Caco-2 (cell line): Measurements from ENCODE around the gene BCL2L13. TPM values are rescaled to one million over a fixed set of nuclear protein-coding genes. Genes with fewer than 3 reads are reported as not detected.

Experiments used
- BruUV-seq: library from RNA; stranded (reverse); fragments of 400-500 nt; replicated peaks from 2 replicates; lab custom pipeline; 2021; lab: Mats Ljungman, UMichigan
- CTCF ChIA-PET: fragments of 300-600 bp; sonication (Branson Sonifier 250); formaldehyde crosslinking; loops from one replicate; lab custom pipeline; 2022; ENCODE audit warnings: antibody characterized with exemption; lab: Charles Lee
- POLR2A ChIA-PET: fragments of 300-600 bp; sonication (Branson Sonifier 250); formaldehyde crosslinking; loops from one replicate; lab custom pipeline; 2022; ENCODE audit warnings: antibody characterized with exemption; lab: Charles Lee
- DNase-seq, 2 experiments: peaks; one replicate each; pipeline versions ENCODE4 v3.0.0 to v3.0.0-alpha.2; 2020 to 2022
- H3K27me3 ChIP-seq: replicated peaks from 2 replicates; pipeline ENCODE4 v1.6.0; 2011; ENCODE audit warnings: low read length; ENCODE audit not compliant: control insufficient read depth, insufficient read depth
- H3K36me3 ChIP-seq: 2 replicates; pipeline ENCODE4 v1.5.1; 2011; ENCODE audit warnings: low read length; ENCODE audit not compliant: control insufficient read depth, insufficient read depth
- H3K4me1 ChIP-seq: fragments of 250-450 bp; sonication (Bioruptor Pico); 2 replicates; pipeline ENCODE4 v1.5.1; 2020; ENCODE audit warnings: mild to moderate bottlenecking
- H3K4me3 ChIP-seq: 2 replicates; pipeline ENCODE4 v1.5.1; 2011; ENCODE audit warnings: low read depth, mild to moderate bottlenecking, control low read depth, low read length
- H3K9me3 ChIP-seq: fragments of 250-450 bp; sonication (Bioruptor Pico); 2 replicates; pipeline ENCODE4 v1.5.1; 2020; ENCODE audit warnings: mild to moderate bottlenecking, moderate library complexity
- H3K27ac Mint-ChIP-seq: one replicate; pipeline ENCODE4 v1.8.0; 2022; ENCODE audit warnings: mixed read lengths; ENCODE audit not compliant: unreplicated experiment
- H3K27me3 Mint-ChIP-seq: one replicate; pipeline ENCODE4 v1.8.0; 2022; ENCODE audit warnings: mixed read lengths; ENCODE audit not compliant: insufficient read depth, unreplicated experiment
- H3K36me3 Mint-ChIP-seq: one replicate; pipeline ENCODE4 v1.8.0; 2022; ENCODE audit warnings: mild to moderate bottlenecking, mixed read lengths; ENCODE audit not compliant: insufficient read depth, unreplicated experiment
- H3K4me1 Mint-ChIP-seq: one replicate; pipeline ENCODE4 v1.8.0; 2022; ENCODE audit warnings: low read depth, mixed read lengths; ENCODE audit not compliant: unreplicated experiment
- H3K4me3 Mint-ChIP-seq: one replicate; pipeline ENCODE4 v1.8.0; 2022; ENCODE audit warnings: mild to moderate bottlenecking, moderate library complexity, mixed read lengths; ENCODE audit not compliant: unreplicated experiment
- H3K9me3 Mint-ChIP-seq: one replicate; pipeline ENCODE4 v1.8.0; 2022; ENCODE audit warnings: mixed read lengths; ENCODE audit not compliant: unreplicated experiment
- intact Hi-C: fragments of 100-400 bp; cut with micrococcal nuclease; formaldehyde crosslinking; loops from one replicate; pipeline ENCODE4 v1.10.0; 2022; ENCODE audit not compliant: unreplicated experiment
- microRNA-seq: library from miRNA; unstranded; fragments of <30 nt; microRNA quantifications from one replicate; pipeline ENCODE4 v1.2.0, GENCODE V29; 2022
- total RNA-seq: library from RNA; stranded (reverse); gene quantifications from 2 replicates; pipeline ENCODE4 v1.2.3, GENCODE V29; 2022
- TF ChIP-seq, protein P1 (sequence below), 2 experiments: fragments of 200-600 bp in 1 of 2; IDR thresholded peaks; 1 replicate in 1 of 2; 2 replicates in 1 of 2; pipeline versions ENCODE4 v1.5.1 to v1.8.0; 2011 to 2022; ENCODE audit warnings: antibody characterized with exemption in 1 of 2, control low read depth in 1 of 2, inconsistent platforms in 1 of 2, low read depth in 1 of 2, low read length in 1 of 2, mild to moderate bottlenecking in 1 of 2, moderate library complexity in 1 of 2; ENCODE audit not compliant: insufficient read depth in 1 of 2, severe bottlenecking in 1 of 2, unreplicated experiment in 1 of 2

Gene BCL2L13
- total RNA-seq, 1 experiment from 2014 or later = 34.3 TPM

DNA sequence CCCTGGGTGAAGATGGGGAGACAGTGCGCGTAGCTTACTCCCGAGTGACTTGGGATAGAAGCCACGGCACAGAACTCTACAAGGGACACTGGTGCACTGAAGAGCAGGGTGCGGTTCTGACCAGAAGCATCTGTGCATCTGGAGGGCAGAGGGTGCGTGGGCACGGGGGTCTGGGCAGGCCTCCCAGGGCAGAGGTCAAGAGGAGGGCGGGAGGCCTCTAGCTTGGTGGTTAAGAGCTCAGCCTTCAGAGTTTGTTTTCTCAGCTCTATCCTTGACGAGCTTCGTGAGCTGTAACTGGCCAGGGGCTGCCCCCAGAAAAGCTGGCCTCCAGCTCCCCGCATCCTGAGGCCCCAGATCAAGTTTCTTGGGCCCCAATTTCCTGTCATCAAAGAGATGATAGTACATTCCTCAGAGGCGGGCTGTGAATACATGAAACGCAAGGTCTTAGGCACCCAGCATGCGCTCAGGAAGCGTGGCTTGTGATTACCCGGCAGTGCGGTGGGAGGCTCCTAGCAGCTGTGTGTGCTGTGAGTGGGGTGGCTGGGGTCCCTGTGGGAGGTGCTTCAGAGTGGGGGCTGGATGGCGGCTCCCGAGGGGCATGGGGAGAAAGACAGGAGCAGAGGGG, 141.7 kb downstream of the BCL2L13 start:
- Mint-ChIP-seq H3K36me3 (peaks cover 4% of the 10 kb centered on the region), H3K27me3 (no peaks in the 10 kb centered on the region), H3K27ac (no peak overlapping the region), H3K9me3 (no peaks in the 10 kb centered on the region), H3K4me1 (no peaks in the 10 kb centered on the region), H3K4me3 (no peak overlapping the region)
- DNase-seq = no peak
- Histone ChIP-seq H3K4me1 (no peaks in the 10 kb centered on the region), H3K4me3 (no peak overlapping the region), H3K9me3 (no peaks in the 10 kb centered on the region), H3K27me3 (no peaks in the 10 kb centered on the region), H3K36me3 (no peaks in the 10 kb centered on the region)
- ChIA-PET CTCF (interaction anchor here (1.0 kb wide), 1 partner anchor 38 kb away, joined by 3 read pairs; no protein-coding TSS in a partner anchor), POLR2A (no interaction called here)
- no TSS peak for BruUV-seq
- intact Hi-C loops = no loop called here
- TF ChIP-seq, protein P1, sequence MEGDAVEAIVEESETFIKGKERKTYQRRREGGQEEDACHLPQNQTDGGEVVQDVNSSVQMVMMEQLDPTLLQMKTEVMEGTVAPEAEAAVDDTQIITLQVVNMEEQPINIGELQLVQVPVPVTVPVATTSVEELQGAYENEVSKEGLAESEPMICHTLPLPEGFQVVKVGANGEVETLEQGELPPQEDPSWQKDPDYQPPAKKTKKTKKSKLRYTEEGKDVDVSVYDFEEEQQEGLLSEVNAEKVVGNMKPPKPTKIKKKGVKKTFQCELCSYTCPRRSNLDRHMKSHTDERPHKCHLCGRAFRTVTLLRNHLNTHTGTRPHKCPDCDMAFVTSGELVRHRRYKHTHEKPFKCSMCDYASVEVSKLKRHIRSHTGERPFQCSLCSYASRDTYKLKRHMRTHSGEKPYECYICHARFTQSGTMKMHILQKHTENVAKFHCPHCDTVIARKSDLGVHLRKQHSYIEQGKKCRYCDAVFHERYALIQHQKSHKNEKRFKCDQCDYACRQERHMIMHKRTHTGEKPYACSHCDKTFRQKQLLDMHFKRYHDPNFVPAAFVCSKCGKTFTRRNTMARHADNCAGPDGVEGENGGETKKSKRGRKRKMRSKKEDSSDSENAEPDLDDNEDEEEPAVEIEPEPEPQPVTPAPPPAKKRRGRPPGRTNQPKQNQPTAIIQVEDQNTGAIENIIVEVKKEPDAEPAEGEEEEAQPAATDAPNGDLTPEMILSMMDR (IDR thresholded peaks at IDR 0.05; ENCODE audit: insufficient read depth in 1 of 2, low read depth in 1 of 2, low read length in 1 of 2, severe bottlenecking in 1 of 2, unreplicated experiment in 1 of 2) = no peak

Small RNA genes lying within 50 kb of the gene (microRNA-seq; reads per million reads assigned to microRNA genes)
- gene MIR3198-1 = not detected

Other genes starting within 250 kb of the BCL2L13 start
- gene SLC25A18, start 75.3 kb upstream of the BCL2L13 start, total RNA-seq = 0.14 TPM in 1 of 2 replicates, not detected in the other
- 139 and 147 TPM in 2 replicates for gene ATP6V1E1, start 10.0 kb upstream of the BCL2L13 start, total RNA-seq
- gene BID, start 135.7 kb downstream of the BCL2L13 start, total RNA-seq = 28.2 and 28.7 TPM in 2 replicates